HepG2 (cell line): Measurements from ENCODE around the gene MTMR3.

Experiments
- CHD2 ChIP-seq: IDR thresholded peaks from 2 replicates; pipeline ENCODE4 v1.6.1; 2011; ENCODE audit warnings: low read depth, low read length, improper control_type of control experiment
- DZIP1 ChIP-seq: sonication (generic); formaldehyde crosslinking; IDR thresholded peaks from 2 replicates; pipeline ENCODE4 v1.5.0; 2020; ENCODE audit warnings: mild to moderate bottlenecking, missing genetic modification reagents
- MXD1 ChIP-seq: sonication (generic); formaldehyde crosslinking; IDR thresholded peaks from 2 replicates; pipeline ENCODE4 v1.4.0; 2020; ENCODE audit warnings: mild to moderate bottlenecking, missing genetic modification reagents
- NFYB ChIP-seq: sonication (generic); formaldehyde crosslinking; IDR thresholded peaks from 2 replicates; pipeline ENCODE4 v1.4.0; 2020; ENCODE audit warnings: missing genetic modification reagents
- TCF12 ChIP-seq, 2 experiments: fragments of 450-650 bp in 1 of 2; sonication (generic) in 1 of 2; formaldehyde crosslinking in 1 of 2; IDR thresholded peaks; 2 replicates each; pipeline versions ENCODE4 v1.6.1 to v1.8.0; 2017 to 2022; ENCODE audit warnings: antibody characterized with exemption in 1 of 2, mild to moderate bottlenecking in 1 of 2, missing genetic modification reagents in 1 of 2, moderate library complexity in 1 of 2
- THAP8 ChIP-seq: sonication (generic); formaldehyde crosslinking; IDR thresholded peaks from 2 replicates; pipeline ENCODE4 v1.5.1; 2020; ENCODE audit warnings: missing genetic modification reagents, mild to moderate bottlenecking, borderline replicate concordance
- ZBTB49 ChIP-seq: sonication (generic); formaldehyde crosslinking; IDR thresholded peaks from 2 replicates; pipeline ENCODE4 v1.4.0; 2020; ENCODE audit warnings: missing genetic modification reagents, borderline replicate concordance
- ZNF12 ChIP-seq: sonication (generic); formaldehyde crosslinking; IDR thresholded peaks from 2 replicates; pipeline ENCODE4 v1.5.0; 2020; ENCODE audit warnings: missing genetic modification reagents
- ZNF709 ChIP-seq: sonication (generic); formaldehyde crosslinking; IDR thresholded peaks from 2 replicates; pipeline ENCODE4 v1.5.0; 2020; ENCODE audit warnings: mild to moderate bottlenecking, missing genetic modification reagents

- TF ChIP-seq CHD2 (no peak), DZIP1 (CRISPR knock-in tag) (no peak), ZBTB49 (no peak), NFYB (CRISPR knock-in tag) (no peak), MXD1 (CRISPR knock-in tag) (no peak), THAP8 (CRISPR knock-in tag) (no peak), ZNF12 (CRISPR knock-in tag) (no peak), TCF12 (IDR thresholded peaks at IDR 0.05) (no peak), TCF12 (CRISPR knock-in tag; IDR thresholded peaks at IDR 0.05) (no peak), ZNF709 (CRISPR knock-in tag) (no peak)
Measured at GRCh38 chr22:29907753-29908515, 25.0 kb downstream of the MTMR3 start.
